Heart left ventricle (tissue), 16 donors: ENCODE measurements around the gene EPHA6. TPM values are rescaled to one million over a fixed set of nuclear protein-coding genes. Genes with fewer than 3 reads are reported as not detected.
"Not testable (repeated sequence)": the region's sequence is repeated elsewhere in the genome, so short reads cannot be mapped to it uniquely, and the experiment has no call there.

ENCODE experiments used
- ATAC-seq, 4 donors: fragments of 200-7000 bp; cut with Tn5 transposase; one replicate each; pipeline ENCODE4 v1.9.1; 2020 to 2022; ENCODE audit warnings: moderate library complexity in 4 of 4, mild to moderate bottlenecking in 3 of 4, moderate number of reproducible peaks in 1 of 4
- DNase-seq, 5 donors: peaks; one replicate each; pipeline ENCODE4 v3.0.0-alpha.2; 2020
- H3K27ac ChIP-seq, 12 donors: fragments of 200-600 bp; sonication (generic) in 4 of 12; one replicate each; pipeline versions ENCODE4 v1.5.0 to v1.8.0; 2016 to 2022; ENCODE audit warnings: mild to moderate bottlenecking in 2 of 12
- H3K27me3 ChIP-seq, 9 donors: fragments of 200-600 bp; sonication (generic) in 2 of 9; one replicate each; pipeline versions ENCODE4 v1.5.1 to v1.8.0; 2016 to 2022; ENCODE audit warnings: mild to moderate bottlenecking in 3 of 9
- H3K36me3 ChIP-seq, 9 donors: fragments of 200-600 bp; sonication (generic) in 2 of 9; one replicate each; pipeline versions ENCODE4 v1.5.0 to v1.8.0; 2018 to 2022; ENCODE audit warnings: mild to moderate bottlenecking in 2 of 9
- H3K4me1 ChIP-seq, 12 donors: fragments of 200-600 bp; sonication (generic) in 4 of 12; one replicate each; pipeline versions ENCODE4 v1.5.0 to v1.8.0; 2016 to 2022; ENCODE audit warnings: mild to moderate bottlenecking in 3 of 12
- H3K4me3 ChIP-seq, 12 donors: fragments of 200-600 bp; sonication (generic) in 4 of 12; one replicate each; pipeline versions ENCODE4 v1.5.0 to v1.8.0; 2017 to 2022; ENCODE audit warnings: mild to moderate bottlenecking in 9 of 12, moderate library complexity in 4 of 12
- H3K9me3 ChIP-seq, 12 donors: fragments of 200-600 bp; sonication (generic) in 4 of 12; one replicate each; pipeline versions ENCODE4 v1.5.0 to v1.8.0; 2016 to 2022; ENCODE audit warnings: mild to moderate bottlenecking in 1 of 12
- POLR2A ChIP-seq, 2 donors: fragments of 450-650 bp; IDR thresholded peaks; one replicate each; pipeline ENCODE4 v1.6.1; 2017; ENCODE audit warnings: antibody characterized with exemption in 2 of 2, mild to moderate bottlenecking in 2 of 2, moderate library complexity in 2 of 2
- WGBS, 4 donors: extraction: QIAGEN DNeasy Blood & Tissue Kit in 2 of 4; methylation state at CpG; one replicate each; pipeline versions ENCODE4 v1.1.5 to v1.1.7; 2013 to 2018; 5-methylcytosine and 5-hydroxymethylcytosine counted together
- intact Hi-C, 10 donors: fragments of 100-400 bp; cut with DNase I; formaldehyde crosslinking; loops; one replicate each; pipeline versions ENCODE4 v1.11.1 to v1.14.2; 2022
- polyA plus RNA-seq, 2 donors: library from polyadenylated mRNA; stranded (reverse); fragments of 200-250 nt; gene quantifications; one replicate each; pipeline ENCODE4 v1.2.3, GENCODE V29; 2013
- total RNA-seq, 9 donors: library from RNA; depleted of rRNA in 2 of 9; stranded (reverse); fragments of >200 nt in 2 of 9; fragmentation: NEBNext Ultra II Directional in 3 of 9; extraction: Animal tissue kit (Norgen Biotek cat#: 25700) in 3 of 9; gene quantifications; one replicate each; pipeline versions ENCODE4 v1.1.0 to v1.2.4, GENCODE V29; 2016 to 2023
- TF ChIP-seq, protein P1 (sequence below), 12 donors: fragments of 200-600 bp; sonication (generic) in 4 of 12; IDR thresholded peaks; one replicate each; pipeline versions ENCODE4 v1.5.0 to v1.8.0; 2018 to 2022; ENCODE audit warnings: antibody characterized with exemption in 12 of 12, mild to moderate bottlenecking in 5 of 12
- donor health status: ischemic (EF 13 %, LVEDD 7.1; RV severe dilation, severe dysfunction).
- donor health status: healthy with polysubstance abuse.
- donor health status: DM: no; HTN: yes; CAD: no.
- donor health status: DM: no; HTN: no; CAD: no.
- donor health status: ischemic (EF 25% LVEDD 6.9; RV normal size, moderate dysfunction).
- donor health status: ischemic (EF 25% LVEDD 5.7; RV mildly dilated, moderate dysfunction).
- donor health status: healthy.
- donor health status: DM: yes; HTN: yes; CAD: no.
- donor health status: ischemic (EF 35%, LVEDD 5.7; RV mildly dilated, moderate dysfunction).
- donor health status: nonischemic (EF 11% LVEDD 7.7; RV severe dilation, severe dysfunction).
- donor health status: DM: yes; HTN: yes; CAD: no.
- donor health status: PGD.
- donor health status: ischemic (EF 29% LVEDD 5.4; RV normal size, mild dysfunction).
- donor health status: nonischemic (EF 23%, LVEDD 6.1; RV moderate dilation, normal function).

Gene EPHA6
- total and polyA plus RNA-seq, 11 donors, result 0.28 to 1.2 (median 0.42) TPM; not detected in 6

DNA sequence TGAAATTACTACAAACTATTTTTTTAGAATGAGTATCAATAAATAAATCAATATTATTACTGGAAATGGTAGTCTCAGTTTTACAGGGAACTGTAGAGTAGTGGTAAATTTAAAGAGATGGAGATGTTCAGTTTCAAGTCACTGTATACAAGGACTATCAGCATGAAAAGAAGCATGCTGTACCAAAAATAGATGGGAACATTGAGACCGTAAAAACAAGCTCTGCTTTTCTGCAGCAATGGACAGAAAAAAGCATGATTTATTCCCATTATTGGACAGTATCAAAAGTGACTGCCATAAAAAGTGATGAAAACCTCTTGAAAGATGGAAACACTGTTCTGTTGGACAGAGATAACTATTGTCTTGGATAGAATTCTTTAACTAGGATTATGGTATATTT lies 187.2 kb downstream of the EPHA6 start:
- DNase-seq (no peak), ATAC-seq (no peak)
- no peaks in the 10 kb centered on the region for H3K36me3 ChIP-seq
- TF ChIP-seq, protein P1, sequence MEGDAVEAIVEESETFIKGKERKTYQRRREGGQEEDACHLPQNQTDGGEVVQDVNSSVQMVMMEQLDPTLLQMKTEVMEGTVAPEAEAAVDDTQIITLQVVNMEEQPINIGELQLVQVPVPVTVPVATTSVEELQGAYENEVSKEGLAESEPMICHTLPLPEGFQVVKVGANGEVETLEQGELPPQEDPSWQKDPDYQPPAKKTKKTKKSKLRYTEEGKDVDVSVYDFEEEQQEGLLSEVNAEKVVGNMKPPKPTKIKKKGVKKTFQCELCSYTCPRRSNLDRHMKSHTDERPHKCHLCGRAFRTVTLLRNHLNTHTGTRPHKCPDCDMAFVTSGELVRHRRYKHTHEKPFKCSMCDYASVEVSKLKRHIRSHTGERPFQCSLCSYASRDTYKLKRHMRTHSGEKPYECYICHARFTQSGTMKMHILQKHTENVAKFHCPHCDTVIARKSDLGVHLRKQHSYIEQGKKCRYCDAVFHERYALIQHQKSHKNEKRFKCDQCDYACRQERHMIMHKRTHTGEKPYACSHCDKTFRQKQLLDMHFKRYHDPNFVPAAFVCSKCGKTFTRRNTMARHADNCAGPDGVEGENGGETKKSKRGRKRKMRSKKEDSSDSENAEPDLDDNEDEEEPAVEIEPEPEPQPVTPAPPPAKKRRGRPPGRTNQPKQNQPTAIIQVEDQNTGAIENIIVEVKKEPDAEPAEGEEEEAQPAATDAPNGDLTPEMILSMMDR (IDR thresholded peaks at IDR 0.05), result no peak
- TF ChIP-seq POLR2A (IDR thresholded peaks at IDR 0.05), result no peak
- intact Hi-C loops, result no loop called here
- WGBS, 4 donors, result 40 to 65% (median 56%) methylated on average over 1 of the region's 1 CpG
- H3K27me3 ChIP-seq, result no peaks in the 10 kb centered on the region
- no peak overlapping the region for H3K27ac ChIP-seq
- no peak overlapping the region for H3K4me3 ChIP-seq
- no peaks in the 10 kb centered on the region for H3K4me1 ChIP-seq
- H3K9me3 ChIP-seq, result peaks cover 0 to 15% (median 2%) of the 10 kb centered on the region in 12 donors

DNA sequence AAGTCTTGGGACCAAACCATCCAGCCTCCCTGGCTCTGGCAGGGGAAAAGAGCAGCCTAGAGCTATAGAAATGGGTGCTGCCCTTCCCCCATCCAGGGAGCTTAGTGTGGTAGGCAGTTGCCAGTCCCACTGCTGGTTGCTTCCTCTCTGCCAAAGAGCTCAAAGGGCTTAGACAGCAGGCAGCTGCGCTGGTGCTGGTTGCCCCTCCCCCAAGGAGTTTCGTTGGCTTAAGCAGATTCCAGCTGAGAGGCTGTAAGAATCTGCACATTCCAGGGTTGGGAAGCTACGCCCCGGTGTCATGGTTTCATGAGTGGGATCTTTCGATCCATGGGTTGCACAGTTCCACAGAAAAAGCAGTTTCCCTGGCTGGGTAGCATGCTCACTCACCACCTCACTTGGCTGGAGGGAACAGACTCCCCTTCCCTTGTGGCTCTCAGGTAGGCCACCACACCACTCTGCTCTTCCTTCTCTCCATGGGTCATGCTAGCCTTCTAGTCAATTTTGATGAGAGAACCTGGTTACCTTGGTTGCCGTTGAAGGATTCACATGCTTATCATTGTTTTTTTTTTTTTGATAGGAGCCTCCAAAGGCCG lies 195.1 kb downstream of the EPHA6 start:
- no peak for ATAC-seq
- Histone ChIP-seq H3K27me3 (no peaks in the 10 kb centered on the region), H3K9me3 (peaks cover 0 to 20% (median 3%) of the 10 kb centered on the region in 12 donors), H3K27ac (no peak overlapping the region), H3K4me1 (no peaks in the 10 kb centered on the region), H3K36me3 (no peaks in the 10 kb centered on the region), H3K4me3 (no peak overlapping the region)
- no peak for TF ChIP-seq POLR2A (IDR thresholded peaks at IDR 0.05)
- TF ChIP-seq, protein P1 (IDR thresholded peaks at IDR 0.05), result no peak
- DNase-seq, result no peak
- WGBS, 4 donors, result 62 to 90% (median 69%) methylated on average over 3 to 7 of the region's 7 CpGs
- intact Hi-C loops, result no loop called here

DNA sequence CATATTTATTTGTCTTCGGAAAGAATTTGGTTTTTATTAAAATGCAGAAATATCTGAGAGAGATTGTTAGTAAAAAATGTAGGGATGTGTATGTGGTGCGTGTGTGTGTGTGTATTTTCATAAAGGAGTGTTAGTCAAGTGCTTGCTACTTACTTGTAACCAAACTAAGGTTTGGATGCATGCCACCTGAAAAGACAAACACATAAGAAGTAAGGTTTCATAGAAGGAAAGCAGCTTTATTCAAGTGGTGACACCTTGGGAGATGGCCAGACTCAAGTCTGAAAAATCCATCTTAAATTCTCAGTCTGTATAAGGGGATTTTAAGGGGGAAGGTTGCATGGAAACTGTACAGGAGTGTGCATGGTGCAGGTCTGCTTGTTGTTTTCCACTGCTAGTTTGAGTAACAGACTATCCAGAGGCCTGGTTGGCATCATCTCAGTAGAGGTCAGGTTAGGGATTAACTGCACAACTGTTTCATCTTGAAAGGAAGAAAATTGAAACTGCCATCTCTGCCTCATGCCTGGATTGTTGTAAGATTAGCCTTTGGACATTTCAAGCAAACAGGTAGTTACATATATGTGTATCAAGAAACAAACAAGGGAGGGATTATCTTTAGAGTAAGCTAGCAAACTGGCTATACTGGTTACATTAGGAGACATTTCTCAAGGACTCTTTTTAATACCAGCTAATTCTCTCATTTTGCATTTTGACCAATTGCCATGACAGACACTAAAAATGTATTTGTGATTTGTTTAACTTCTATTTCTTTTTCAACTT lies 196.7 kb downstream of the EPHA6 start:
- ATAC-seq, result no peak
- Histone ChIP-seq H3K9me3 (peaks cover 0 to 13% (median 3%) of the 10 kb centered on the region in 12 donors), H3K27me3 (no peaks in the 10 kb centered on the region), H3K36me3 (no peaks in the 10 kb centered on the region), H3K27ac (no peak overlapping the region), H3K4me1 (no peaks in the 10 kb centered on the region), H3K4me3 (no peak overlapping the region)
- WGBS, 4 donors, result 86 to 95% (median 90%) methylated on average over 2 of the region's 2 CpGs
- TF ChIP-seq, protein P1 (IDR thresholded peaks at IDR 0.05), result no peak
- no peak for TF ChIP-seq POLR2A (IDR thresholded peaks at IDR 0.05)
- no peak for DNase-seq
- intact Hi-C loops, result no loop called here

DNA sequence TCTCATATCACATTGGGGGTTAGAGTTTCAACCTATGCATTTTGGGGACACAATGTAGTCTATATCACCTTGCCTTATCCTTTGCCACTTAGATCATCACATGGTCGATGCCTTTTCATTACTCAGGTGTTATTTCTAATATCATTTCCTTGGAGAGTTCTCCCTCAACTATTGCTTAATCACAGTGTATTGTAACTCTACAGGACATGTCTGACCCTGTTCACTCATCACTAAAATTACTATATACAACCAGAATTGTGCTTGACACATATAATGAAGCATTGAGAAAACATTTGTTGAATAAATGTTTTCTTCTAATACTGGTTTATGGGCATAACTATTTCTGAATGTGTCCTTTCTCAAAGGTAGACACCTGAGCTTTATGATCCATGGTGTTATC lies 207.4 kb downstream of the EPHA6 start:
- Histone ChIP-seq H3K9me3 (peaks cover 0 to 19% (median 0%) of the 10 kb centered on the region in 12 donors), H3K27ac (no peak overlapping the region), H3K36me3 (no peaks in the 10 kb centered on the region), H3K27me3 (no peaks in the 10 kb centered on the region), H3K4me1 (no peaks in the 10 kb centered on the region), H3K4me3 (no peak overlapping the region)
- WGBS, 4 donors, result 71 to 83% (median 81%) methylated on average over 1 of the region's 1 CpG
- DNase-seq (no peak), ATAC-seq (no peak)
- intact Hi-C loops, result no loop called here
- TF ChIP-seq, protein P1 (IDR thresholded peaks at IDR 0.05), result no peak
- TF ChIP-seq POLR2A (IDR thresholded peaks at IDR 0.05), result no peak

DNA sequence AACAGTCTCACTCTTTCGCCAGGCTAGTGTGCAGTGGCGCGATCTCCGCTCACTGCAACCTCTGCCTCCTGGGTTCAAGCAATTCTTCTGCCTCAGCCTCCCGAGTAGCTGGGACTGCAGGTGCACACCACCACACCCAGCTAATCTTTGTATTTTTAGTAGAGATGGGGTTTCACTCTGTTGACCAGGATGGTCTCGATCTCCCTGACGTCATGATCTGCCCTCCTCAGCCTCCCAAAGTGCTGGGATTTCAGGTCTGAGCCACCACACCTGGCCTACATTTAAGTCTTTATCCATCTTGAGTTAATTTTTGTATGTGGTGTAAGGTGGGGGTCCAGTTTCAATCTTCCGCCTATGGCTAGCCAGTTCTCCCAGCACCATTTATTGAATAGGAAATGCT lies 211.2 kb downstream of the EPHA6 start:
- H3K4me1 ChIP-seq, result not testable (repeated sequence)

More for the DNA sequence above, 211.2 kb downstream of the EPHA6 start:
- H3K27me3 ChIP-seq, ATAC-seq, intact Hi-C loops, H3K4me3 ChIP-seq, H3K27ac ChIP-seq, H3K9me3 ChIP-seq, H3K36me3 ChIP-seq, DNase-seq: not testable (repeated sequence)
- 89 to 92% (median 90%) methylated on average over 8 of the region's 8 CpGs for WGBS, 4 donors
